ENCODE measurements around the gene MTHFD1.

The MTHFD1 gene

GRCh38 chr14:64476438-64476837 lies 88.3 kb downstream of the MTHFD1 start:
- TF ChIP-seq SIN3A (IDR thresholded peaks at IDR 0.05; ENCODE audit: borderline replicate concordance, insufficient read depth, low read length): no peak
- no peak for TF ChIP-seq TAF1 (IDR thresholded peaks at IDR 0.05; ENCODE audit: borderline replicate concordance, insufficient read depth, low read length)
- TF ChIP-seq POLR2AphosphoS5 (IDR thresholded peaks at IDR 0.05; ENCODE audit: low read depth, low read length): no peak
- TF ChIP-seq REST (IDR thresholded peaks at IDR 0.05; ENCODE audit: insufficient read depth in 1 of 2, low read depth in 2 of 2, low read length in 2 of 2): no peak
- no peak for TF ChIP-seq FOXP2 (optimal IDR thresholded peaks at IDR 0.05; ENCODE audit: borderline replicate concordance, extremely low read depth, extremely low read length, insufficient read depth)

- no peak for TF ChIP-seq POLR2AphosphoS5 (IDR thresholded peaks at IDR 0.05; ENCODE audit: low read depth, low read length)
- TF ChIP-seq SIN3A (IDR thresholded peaks at IDR 0.05; ENCODE audit: borderline replicate concordance, insufficient read depth, low read length): no peak
- no peak for TF ChIP-seq FOXP2 (optimal IDR thresholded peaks at IDR 0.05; ENCODE audit: borderline replicate concordance, extremely low read depth, extremely low read length, insufficient read depth)
- TF ChIP-seq TAF1 (IDR thresholded peaks at IDR 0.05; ENCODE audit: borderline replicate concordance, insufficient read depth, low read length): no peak
- TF ChIP-seq REST (IDR thresholded peaks at IDR 0.05; ENCODE audit: insufficient read depth in 1 of 2, low read depth in 2 of 2, low read length in 2 of 2): no peak
Observed at GRCh38 chr14:64478634-64479250, 90.6 kb downstream of the MTHFD1 start.

- TF ChIP-seq SIN3A (IDR thresholded peaks at IDR 0.05; ENCODE audit: borderline replicate concordance, insufficient read depth, low read length) (no peak), FOXP2 (optimal IDR thresholded peaks at IDR 0.05; ENCODE audit: borderline replicate concordance, extremely low read depth, extremely low read length, insufficient read depth) (no peak), POLR2AphosphoS5 (IDR thresholded peaks at IDR 0.05; ENCODE audit: low read depth, low read length) (no peak), REST (IDR thresholded peaks at IDR 0.05; ENCODE audit: insufficient read depth in 1 of 2, low read depth in 2 of 2, low read length in 2 of 2) (no peak), TAF1 (IDR thresholded peaks at IDR 0.05; ENCODE audit: borderline replicate concordance, insufficient read depth, low read length) (no peak)
Observed at GRCh38 chr14:64488590-64489099, 100.5 kb downstream of the MTHFD1 start.

- TF ChIP-seq TAF1 (IDR thresholded peaks at IDR 0.05; ENCODE audit: borderline replicate concordance, insufficient read depth, low read length) (no peak), FOXP2 (optimal IDR thresholded peaks at IDR 0.05; ENCODE audit: borderline replicate concordance, extremely low read depth, extremely low read length, insufficient read depth) (no peak), POLR2AphosphoS5 (IDR thresholded peaks at IDR 0.05; ENCODE audit: low read depth, low read length) (no peak), SIN3A (IDR thresholded peaks at IDR 0.05; ENCODE audit: borderline replicate concordance, insufficient read depth, low read length) (no peak), REST (IDR thresholded peaks at IDR 0.05; ENCODE audit: insufficient read depth in 1 of 2, low read depth in 2 of 2, low read length in 2 of 2) (no peak)
Observed at GRCh38 chr14:64491637-64492036, 103.5 kb downstream of the MTHFD1 start.
